ENCODE measurements around the gene ACVR2B.

The ACVR2B gene

DNA sequence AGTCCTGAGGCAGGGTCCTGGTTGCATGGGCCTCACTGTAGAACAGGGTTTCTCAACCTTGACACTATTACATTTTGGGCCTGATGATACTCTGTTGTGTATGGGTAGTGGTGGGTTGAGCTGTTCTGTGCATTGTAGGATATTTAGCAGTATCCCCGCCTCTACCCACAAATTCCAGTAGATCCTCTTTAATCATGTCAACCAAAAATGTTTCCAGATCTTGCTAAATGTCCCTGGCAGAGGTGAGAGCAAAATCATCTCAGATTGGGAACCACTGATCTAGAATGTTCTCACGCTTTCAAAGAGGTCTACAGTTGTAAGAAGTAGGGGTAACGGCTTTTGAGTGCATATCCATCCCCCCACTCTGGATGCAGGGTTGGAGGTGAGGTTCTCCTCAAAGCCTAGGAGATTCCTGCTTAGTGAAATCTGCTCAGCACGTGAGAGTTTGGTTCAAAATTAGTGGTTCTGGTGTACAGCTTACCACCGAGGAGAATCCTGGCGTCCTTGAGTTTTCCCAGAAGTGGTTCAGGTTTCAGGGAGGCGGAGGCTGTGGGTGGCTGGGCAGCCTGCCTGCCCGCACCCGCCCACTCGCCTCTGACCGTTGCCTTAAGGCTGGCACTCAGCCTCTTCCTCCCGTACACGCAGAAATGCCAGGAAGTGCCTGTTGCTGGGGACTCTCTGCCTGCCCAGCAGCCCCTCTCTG, 5.3 kb downstream of the ACVR2B start:
- no peak for DNase-seq

DNA sequence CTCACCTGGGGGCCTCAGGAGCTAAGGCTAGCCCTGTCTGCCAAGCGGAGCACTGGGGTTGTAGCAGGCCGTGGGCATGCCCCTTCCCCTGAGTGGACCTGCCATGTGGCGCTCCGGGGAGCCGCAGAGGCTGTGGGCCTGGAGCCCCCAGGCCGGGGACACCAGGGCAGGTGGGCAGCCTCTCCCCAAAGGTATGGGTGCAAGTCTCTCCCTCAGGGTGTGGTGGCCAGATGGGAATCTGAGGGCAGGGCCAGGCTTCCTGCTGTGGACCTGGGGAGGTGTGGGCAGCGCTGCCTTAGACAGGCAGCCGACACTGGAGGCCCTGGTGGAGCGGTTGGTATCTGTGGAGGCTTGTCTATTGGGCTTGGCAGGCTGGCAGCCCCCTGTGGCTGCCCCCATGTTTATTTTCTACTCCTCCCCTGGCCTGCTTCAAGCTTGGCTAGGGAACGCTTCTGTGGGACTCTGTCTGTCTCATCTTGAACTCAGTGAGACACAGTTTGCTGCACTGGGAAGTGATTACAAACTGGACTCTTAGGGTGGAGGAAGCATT, 5.9 kb downstream of the ACVR2B start:
- DNase-seq: no peak

DNA sequence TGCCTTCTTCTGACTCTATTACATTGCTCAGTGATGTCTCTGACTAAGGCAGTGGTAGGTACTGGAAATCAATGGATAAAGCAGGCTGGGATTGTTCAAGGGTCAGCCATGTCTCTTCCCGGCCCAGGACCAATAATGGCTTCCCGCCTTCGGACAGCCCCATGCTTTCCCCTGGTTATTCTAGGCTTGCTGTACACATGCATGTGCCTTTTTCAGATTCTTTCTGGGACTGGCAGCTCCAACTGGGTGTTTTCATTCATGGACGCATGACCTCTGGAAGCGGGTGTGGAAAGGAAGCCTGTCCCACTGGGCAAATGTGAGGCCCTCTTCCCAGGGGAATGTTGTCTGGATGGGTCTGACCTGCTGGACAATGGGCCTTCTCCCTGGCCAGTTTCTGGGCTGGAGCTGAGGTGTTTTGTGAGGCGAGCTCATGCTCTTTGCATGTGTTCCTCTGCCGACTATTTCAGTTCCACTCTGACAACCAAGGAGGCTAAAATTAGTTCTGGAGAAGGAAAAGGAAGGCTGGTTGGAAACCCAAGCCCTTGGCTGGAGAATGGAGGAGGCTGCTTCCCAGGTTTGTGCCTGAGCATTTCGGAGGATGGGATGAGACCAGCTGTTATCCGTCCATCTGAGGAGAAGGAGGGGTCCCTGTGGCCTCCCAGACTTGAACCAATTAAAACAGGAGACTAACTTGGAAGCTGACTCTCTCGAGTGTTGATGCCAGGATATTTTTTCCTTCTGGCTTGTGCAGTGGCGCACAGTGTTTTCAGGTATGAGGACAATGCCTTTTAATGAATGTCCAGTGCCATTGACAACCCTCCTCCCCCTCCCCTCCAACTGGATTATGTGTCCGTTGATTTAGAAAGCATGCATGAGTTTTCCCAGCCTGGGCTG, 6.9 kb downstream of the ACVR2B start:
- no peak for DNase-seq

DNA sequence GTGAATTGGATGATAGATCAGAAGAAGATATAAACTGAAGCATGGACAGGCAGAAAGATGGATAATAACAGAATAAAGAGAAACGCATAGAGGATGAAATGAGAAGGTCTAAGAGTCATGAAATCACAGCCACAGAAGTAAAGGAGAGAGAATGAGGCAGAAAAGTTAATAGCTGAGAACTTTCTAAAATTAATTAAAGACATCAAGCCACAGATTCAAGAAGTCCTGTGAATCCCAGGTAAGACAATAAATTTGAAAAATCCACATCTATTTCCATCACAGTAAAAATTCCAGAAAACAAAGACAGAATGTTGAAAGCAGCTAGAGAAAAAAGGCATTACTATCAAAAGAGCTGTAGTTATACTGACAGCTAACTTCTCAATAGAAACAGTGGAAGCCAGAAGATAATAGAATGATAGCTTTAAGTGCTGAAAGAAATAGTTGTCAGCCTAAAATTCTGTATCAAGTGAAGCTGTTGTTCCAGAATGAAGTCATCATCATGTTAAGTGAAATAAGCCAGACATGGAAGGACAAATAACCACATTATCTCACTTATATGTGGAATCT, 12.0 kb downstream of the ACVR2B start:
- no peak for DNase-seq

DNA sequence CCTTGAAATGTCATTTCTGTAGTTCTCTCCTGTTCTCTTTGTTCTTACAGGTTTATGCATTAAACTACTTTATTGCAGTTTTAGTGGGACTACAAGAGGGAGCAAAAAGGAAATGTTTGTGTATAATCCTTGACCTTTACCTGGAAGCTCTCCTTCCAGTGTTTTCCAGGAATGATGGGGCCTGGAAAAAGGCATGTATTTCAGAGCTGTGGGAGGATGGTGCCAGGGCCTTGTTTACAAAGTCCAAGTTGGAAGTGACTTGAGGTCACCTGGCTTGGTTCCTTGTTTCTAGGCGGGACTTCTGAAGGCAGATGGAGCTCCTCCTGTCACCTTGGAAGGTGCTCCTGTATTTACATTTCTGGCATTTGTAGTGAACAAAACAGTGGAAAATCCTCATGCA, 15.1 kb downstream of the ACVR2B start:
- DNase-seq: no peak

DNA sequence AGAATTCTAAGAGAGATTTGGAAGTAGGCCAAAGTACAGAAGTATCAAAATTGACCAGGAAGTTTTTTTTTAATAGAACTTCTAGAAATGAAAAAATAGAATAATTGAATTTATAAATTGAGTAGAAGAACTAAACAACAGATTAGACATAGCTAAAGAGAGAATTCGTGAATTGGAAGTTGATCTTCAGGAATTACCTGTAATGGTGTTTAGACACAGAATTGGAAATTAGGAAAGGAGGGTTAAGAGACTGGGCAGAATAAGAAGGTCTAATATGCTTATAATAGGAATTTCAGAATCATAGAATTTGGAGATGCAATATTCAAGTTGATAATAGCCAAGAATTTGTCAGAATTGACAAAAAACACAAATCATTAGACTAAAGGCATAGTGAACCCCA, 16.2 kb downstream of the ACVR2B start:
- no peak for DNase-seq

DNA sequence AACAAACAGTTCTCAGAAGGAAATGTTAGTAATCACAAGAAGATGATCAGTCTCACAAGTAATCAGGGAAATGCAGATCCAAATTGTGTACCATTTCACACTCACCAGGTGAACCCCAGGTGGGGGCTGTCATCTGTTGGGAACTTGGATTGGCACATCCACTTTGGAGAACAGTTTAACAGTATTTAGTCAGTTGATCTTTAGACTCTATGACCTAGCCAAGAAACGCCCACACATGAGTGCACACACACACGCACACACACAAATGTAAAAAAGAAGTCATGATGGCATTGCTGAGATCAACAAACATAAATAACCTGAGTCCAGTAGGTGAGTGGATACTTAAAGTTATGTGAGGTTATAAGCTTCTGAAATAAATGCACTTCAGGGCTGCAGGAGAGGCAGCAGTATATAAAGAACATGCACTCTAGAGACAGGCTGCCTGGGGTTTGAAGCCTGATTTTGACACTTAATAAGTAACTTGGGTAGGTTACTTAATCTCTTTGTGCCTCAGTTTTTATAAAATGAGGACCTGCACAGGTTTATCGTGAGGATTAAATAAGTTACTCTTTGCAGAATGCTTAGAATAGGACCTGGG, 17.7 kb downstream of the ACVR2B start:
- no peak for DNase-seq

DNA sequence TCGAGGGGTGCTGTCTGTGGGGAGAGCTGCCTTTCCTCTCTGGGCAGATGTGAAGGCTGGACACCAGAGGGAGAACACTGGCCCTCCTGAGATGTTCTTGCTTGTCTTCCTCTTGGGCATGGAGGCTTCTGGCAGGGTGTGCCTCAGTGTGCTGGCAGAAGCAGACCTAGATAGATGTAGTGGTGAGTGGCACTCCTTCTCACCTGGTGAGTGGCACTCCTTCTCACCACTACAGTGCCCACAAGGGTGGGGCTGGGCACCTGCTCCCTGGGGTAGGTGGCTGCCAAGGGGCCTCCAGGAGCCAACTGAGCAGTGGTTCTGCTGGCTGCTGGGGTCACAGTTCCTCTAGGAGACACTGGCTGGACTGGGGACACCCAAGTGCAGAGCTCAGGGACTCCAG, 18.7 kb downstream of the ACVR2B start:
- DNase-seq: no peak

DNA sequence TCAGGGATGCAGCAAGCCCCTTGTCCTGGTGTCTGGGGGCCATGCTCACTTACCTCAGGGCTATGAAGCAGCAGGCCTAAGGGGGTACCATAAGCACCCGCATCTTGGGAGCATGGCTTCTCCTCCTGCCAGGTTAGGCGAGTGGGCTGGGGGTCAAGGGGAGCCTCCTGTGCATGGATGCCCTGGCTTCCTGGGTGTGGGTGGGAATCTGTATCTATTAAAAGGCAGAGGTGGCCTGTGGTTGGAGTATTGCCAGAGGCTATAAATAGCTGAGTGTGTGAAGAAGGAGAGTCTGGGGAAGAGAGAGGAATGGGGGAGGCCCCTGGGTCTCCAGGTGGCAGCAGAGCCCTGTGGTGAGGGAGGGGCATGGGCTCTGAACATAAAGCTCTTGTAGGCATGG, 19.5 kb downstream of the ACVR2B start:
- DNase-seq: no peak

DNA sequence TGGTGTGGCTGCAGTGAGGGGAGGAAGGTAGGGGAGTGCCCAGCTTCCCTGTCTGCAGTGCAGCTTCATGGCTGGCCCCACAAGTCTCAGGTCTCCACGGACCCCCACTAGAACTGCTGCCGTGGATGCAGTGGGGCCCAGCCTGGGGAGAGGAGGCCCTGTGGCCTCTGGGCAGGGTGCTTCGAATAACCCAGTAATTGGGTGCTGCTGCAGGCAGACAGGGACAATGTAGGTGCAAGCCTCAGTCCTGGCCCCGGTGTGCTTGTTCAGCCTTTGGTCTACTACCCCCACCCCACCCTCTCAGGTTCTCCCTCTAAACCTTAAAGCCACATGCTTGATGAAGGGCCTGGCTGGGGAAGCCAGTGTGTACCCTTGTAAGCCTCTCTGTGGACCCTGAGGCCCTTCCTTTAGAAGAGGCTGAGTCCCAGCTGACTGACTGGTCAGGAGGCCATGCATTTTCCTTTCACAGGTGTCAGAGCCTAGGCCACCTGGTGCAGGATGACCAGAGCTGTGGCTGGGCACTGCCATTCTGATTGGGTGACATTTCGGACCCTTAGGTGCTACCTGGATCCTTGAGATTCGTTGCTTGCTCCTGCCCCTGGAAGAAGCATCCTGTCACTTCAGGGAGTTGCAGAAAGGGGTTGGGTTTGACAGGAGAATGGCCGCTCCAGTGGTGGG, 21.4 kb downstream of the ACVR2B start:
- no peak for DNase-seq

DNA sequence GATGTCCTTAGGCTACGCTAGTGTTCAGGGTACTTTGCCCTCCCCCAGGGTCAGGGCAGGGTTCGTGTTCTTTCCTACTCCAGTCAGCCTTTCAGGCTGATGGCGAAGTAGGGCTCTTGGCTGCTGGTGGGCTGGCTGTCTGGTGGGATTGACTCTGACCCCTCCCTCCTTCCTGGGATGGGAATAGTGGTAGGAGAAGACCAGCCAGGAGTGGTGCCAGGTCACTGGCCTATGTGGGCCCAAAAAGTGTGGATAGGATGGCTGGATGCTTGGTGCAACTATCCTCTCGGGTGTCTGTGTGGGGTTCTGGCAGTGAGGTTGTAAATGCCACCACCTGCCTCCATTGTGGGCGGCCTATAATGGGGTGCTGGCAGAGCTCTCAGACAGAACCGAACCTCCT, 22.0 kb downstream of the ACVR2B start:
- DNase-seq: no peak

DNA sequence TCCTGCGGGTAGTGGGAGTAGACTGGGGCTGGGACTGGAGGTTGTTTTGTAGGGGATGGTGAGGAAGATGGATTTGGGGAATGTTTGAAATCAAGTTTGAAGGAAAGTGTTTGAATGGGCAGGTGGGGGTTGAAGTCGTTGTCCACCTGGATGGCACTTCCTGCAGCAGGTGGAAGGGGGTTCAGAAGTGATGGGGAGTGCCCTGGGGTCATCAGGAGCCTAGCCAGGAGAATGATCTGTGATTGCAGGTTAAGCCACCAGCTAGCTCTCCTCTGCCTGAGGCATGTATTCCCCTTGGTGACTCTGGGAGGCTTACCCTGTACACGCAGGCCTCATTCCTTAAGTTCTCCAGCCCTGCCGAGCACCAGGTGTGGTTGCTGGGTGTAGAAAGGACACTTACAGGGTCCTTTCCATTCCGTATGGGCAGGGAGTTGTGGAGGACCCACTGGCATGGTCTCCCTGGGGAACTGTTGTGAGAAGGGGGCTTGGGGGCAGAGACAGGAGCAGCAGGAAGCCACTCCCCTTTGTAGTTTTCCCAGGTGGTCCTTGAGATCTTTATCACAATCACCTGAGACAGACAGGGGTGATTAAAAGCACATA, 22.6 kb downstream of the ACVR2B start:
- DNase-seq: no peak

DNA sequence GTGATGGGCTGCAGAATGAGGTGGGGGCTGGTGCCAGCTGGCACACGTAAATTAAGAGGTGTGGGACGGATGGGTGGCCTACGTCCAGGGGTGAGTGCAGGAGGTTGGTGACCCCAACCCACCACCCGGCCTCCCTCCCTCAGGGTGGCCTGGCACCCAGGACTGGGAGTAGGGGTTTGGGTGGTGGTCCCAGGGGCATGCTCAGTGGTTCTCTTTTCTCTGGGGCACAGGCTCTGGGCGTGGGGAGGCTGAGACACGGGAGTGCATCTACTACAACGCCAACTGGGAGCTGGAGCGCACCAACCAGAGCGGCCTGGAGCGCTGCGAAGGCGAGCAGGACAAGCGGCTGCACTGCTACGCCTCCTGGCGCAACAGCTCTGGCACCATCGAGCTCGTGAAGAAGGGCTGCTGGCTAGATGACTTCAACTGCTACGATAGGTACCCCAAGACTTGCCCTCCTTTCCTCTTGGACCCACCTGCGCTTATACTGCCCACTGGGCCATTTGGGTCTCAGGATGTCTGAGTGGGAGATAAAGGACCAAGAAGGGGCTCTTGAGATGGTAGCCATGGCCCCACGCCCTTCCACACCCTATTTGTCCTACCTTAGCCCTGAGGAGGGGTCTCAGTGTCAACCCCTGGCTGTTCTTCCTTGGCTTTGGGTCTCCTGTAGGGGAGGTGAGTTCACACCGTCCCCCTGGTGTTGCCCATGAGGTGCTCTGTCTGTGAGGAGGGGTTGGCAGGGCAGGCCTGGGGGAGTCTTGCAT, 23.5 kb downstream of the ACVR2B start:
- no peak for DNase-seq

DNA sequence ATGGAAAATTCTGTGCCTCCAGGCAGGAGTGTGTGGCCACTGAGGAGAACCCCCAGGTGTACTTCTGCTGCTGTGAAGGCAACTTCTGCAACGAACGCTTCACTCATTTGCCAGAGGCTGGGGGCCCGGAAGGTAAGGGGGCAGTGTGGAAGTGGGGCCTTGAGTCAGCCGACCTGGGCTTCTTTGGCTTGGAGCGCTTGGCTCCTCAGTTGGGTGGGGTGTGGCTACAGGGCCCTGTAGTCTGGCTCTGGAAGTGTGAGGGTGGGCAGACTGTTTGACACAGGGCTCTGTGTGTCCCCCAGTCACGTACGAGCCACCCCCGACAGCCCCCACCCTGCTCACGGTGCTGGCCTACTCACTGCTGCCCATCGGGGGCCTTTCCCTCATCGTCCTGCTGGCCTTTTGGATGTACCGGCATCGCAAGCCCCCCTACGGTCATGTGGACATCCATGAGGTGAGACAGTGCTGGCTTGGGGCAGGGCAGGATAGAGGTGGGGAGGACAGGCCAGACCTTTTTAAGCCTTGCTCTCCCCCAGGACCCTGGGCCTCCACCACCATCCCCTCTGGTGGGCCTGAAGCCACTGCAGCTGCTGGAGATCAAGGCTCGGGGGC, 24.3 kb downstream of the ACVR2B start:
- no peak for DNase-seq

DNA sequence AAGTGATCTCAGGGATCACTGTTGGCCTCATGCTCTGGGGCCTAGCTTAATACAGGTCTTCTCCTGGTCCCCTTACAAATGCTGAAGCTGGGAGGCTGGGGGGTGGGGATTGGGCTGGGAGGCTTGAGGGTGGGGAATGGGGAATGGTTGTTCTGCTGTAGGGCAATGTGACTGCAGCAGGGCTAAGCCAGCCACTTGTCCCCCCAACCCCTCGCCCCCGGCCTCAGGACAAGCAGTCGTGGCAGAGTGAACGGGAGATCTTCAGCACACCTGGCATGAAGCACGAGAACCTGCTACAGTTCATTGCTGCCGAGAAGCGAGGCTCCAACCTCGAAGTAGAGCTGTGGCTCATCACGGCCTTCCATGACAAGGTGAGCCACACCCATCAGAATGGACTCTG, 25.2 kb downstream of the ACVR2B start:
- DNase-seq: no peak

DNA sequence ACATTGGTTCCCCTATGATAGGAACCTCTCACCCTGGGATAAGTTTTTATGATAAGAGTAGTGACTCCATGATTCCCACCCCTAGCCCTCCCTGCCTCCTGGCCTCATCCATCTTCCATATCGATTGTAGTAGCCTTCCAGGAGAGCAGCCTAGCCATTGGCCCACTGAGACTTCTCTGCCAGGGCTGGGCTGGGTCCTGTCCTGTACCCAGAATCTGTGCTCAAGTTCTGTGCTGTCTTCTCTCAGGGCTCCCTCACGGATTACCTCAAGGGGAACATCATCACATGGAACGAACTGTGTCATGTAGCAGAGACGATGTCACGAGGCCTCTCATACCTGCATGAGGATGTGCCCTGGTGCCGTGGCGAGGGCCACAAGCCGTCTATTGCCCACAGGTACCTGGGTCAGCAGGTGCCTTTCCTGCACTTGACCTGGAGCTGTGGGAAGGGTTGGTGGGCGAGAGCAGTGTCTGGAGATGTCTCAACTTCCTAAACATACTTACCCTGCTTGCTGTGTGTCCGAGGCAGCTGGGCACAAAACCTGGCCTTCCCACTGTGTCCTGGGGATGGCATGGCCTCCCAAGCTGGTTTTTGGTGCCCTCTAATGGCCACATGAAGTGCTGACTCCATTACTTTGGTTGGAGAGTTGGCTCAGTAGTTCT, 25.9 kb downstream of the ACVR2B start:
- DNase-seq: peak; percentile 25

DNA sequence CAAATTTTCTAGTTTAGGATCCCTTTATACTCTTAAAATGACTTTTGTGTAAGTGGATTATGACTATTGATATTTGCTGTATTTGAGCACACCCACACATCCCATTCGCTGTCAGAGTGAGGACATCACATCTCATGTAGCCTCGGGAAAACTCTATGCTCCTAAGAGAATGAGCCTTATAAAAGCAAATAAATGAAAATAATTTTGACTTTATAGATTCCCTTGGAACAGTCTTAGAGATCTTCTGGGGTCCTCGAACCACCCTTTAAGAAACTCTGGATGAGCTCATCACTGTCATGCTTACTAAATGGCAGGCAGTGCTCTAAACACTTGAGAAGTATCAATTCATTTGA, 26.4 kb downstream of the ACVR2B start:
- DNase-seq: no peak

DNA sequence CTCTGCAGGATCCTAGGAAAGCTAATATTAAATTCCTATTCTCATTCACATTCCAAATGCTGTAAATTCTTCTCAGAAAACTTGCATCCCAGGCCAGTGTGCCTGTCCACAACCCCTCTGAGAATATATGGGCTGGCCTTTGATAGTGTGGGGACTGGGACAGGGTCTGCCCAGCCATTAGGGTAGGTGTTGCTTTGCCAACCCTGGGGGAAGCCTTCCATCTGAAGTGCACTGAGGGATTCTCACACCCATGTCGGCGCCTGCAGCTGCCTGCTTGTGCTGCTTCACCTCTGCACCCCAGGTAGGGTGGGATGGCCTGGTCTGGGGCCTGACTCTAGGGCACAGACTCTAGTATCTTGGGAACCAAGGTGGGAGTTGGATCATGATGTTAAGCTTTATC, 27.2 kb downstream of the ACVR2B start:
- no peak for DNase-seq

DNA sequence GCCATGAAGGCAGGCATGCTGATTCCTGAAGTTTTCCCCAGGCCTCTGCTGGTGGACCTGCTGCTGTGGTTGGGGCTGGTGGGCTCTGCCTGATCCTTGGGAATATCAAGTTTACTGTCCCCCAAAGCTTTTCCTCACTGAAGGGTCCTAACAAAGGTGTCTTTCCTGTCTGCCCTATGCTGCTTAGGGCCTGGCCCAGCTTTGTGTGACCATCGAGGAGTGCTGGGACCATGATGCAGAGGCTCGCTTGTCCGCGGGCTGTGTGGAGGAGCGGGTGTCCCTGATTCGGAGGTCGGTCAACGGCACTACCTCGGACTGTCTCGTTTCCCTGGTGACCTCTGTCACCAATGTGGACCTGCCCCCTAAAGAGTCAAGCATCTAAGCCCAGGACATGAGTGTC, 29.3 kb downstream of the ACVR2B start:
- no peak for DNase-seq

DNA sequence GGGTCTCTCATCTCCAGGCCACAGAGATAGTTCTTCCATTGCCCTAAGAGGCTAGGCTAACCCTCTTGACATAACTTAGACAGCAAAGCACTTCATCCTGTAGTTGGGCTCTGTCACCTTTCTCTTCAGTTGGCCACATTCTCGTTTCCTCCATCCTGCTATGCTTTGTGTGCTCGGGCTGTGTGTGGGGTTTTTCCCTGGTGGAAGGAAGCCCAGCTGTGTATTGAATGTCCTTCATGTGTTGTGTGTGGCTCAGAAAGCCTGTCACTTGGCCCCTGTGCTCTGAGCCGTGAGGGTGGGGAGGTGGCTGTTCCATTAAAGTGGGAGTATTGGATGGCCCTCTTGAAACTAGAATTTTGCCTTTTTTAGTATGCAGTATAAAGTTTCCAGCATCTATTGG, 33.6 kb downstream of the ACVR2B start:
- no peak for DNase-seq

DNA sequence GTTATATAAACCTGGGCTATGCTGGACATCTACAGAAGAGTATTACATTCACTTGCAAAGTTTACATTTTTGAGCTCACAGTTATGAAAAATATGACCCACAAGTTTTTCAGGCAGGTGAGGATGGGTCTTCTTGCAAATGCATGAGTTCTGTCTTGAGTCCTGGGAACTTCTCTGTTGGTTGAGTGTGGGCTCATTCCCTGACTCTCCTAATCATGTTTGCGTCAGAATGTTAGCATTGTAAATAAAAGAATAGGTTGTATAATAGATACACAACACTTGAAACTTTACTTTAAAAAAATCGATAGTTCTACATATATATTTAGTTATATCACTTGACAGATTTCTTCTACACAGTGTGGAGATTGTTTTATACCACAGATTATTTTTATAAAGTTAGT, 35.3 kb downstream of the ACVR2B start:
- DNase-seq: no peak
